ENCODE results near the gene RAB27A.

Gene RAB27A

DNA sequence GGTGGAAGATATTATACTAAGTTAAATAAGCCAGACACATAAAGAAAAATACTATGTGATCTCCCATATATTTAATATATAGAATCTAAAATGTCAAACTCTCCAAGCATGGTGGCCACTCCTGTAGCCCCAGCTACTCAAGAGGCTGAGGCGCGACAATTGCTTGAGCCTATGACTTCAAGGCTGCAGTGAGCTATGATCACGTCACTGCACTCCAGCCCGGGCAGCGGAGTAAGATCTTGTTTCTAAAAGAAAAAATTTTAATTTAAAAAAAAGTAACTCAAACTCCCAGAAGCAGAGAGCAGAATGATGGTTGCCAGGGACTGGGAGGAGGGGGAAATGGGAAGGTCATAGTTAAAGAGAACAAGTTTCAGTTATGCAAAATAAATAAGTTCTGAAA, 13.3 kb downstream of the RAB27A start:
- no peaks in the 10 kb centered on the region for H3K36me3 ChIP-seq (replicated peaks; ENCODE audit: insufficient read depth, low read length)
- no peaks in the 10 kb centered on the region for H3K27me3 ChIP-seq (replicated peaks; ENCODE audit: insufficient read depth, low read length)
- peak overlapping the region; percentile 94; the same call in 1 of the 2 replicates for H3K27ac ChIP-seq (ENCODE audit: low read length)
- H3K9me2 ChIP-seq (replicated peaks; ENCODE audit: insufficient read depth, low read length): no peaks in the 10 kb centered on the region
- H3K9ac ChIP-seq (ENCODE audit: low read length): no peak overlapping the region
- peak overlapping the region; percentile 53; the same call in 1 of the 2 replicates for H3K4me2 ChIP-seq (ENCODE audit: low read depth, low read length)
- peaks cover 76% of the 10 kb centered on the region for H3K79me2 ChIP-seq (ENCODE audit: low read length)
- peaks cover 42% of the 10 kb centered on the region for H3K4me1 ChIP-seq (ENCODE audit: low read length)
- H2AFZ ChIP-seq (ENCODE audit: low read length): no peak overlapping the region
- TF ChIP-seq CTCF (IDR thresholded peaks at IDR 0.05; ENCODE audit: low read length) (no peak), EZH2phosphoT487 (IDR thresholded peaks at IDR 0.05; ENCODE audit: low read length) (no peak), EZH2 (optimal IDR thresholded peaks at IDR 0.05; ENCODE audit: low read depth, low read length) (no peak)
- H4K20me1 ChIP-seq (ENCODE audit: insufficient read depth, low read length): no peaks in the 10 kb centered on the region
- DNase-seq: no peak
- no peaks in the 10 kb centered on the region for H3K9me3 ChIP-seq (replicated peaks; ENCODE audit: insufficient read depth, low read length)
- H3F3A ChIP-seq (ENCODE audit: insufficient read depth, low read length): peaks cover 46% of the 10 kb centered on the region
- H3K4me3 ChIP-seq (ENCODE audit: low read length): no peak overlapping the region

DNA sequence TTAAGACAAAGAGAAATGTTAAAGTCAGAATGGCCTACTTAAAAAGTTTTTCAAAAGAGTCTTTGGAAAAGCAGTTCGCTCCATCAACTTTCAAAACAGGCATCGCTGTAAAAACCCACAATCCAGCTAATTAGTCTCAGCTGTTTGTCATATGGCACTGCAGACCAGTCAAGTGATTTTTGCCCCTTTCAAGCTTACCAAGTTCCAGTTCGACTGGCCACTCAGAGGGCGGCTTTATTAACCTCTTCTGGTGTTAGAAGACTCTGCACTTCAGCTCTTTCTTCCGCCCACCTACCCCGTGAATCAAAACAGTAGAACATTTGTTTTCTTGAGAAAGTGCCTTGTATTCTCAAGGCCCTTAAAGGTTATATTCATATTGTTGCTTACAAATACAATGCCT, 19.3 kb downstream of the RAB27A start:
- H3K4me2 ChIP-seq (ENCODE audit: low read depth, low read length): no peak overlapping the region
- H3K9ac ChIP-seq (ENCODE audit: low read length): no peak overlapping the region
- no peak for DNase-seq
- H3K27me3 ChIP-seq (replicated peaks; ENCODE audit: insufficient read depth, low read length): no peaks in the 10 kb centered on the region
- H3K36me3 ChIP-seq (replicated peaks; ENCODE audit: insufficient read depth, low read length): no peaks in the 10 kb centered on the region
- no peaks in the 10 kb centered on the region for H3K4me1 ChIP-seq (ENCODE audit: low read length)
- peaks cover 91% of the 10 kb centered on the region for H3K79me2 ChIP-seq (ENCODE audit: low read length)
- no peaks in the 10 kb centered on the region for H3F3A ChIP-seq (ENCODE audit: insufficient read depth, low read length)
- H4K20me1 ChIP-seq (ENCODE audit: insufficient read depth, low read length): no peaks in the 10 kb centered on the region
- no peaks in the 10 kb centered on the region for H3K9me3 ChIP-seq (replicated peaks; ENCODE audit: insufficient read depth, low read length)
- TF ChIP-seq EZH2 (optimal IDR thresholded peaks at IDR 0.05; ENCODE audit: low read depth, low read length) (no peak), CTCF (IDR thresholded peaks at IDR 0.05; ENCODE audit: low read length) (no peak), EZH2phosphoT487 (IDR thresholded peaks at IDR 0.05; ENCODE audit: low read length) (no peak)
- H3K9me2 ChIP-seq (replicated peaks; ENCODE audit: insufficient read depth, low read length): no peaks in the 10 kb centered on the region
- no peak overlapping the region for H3K27ac ChIP-seq (ENCODE audit: low read length)
- no peak overlapping the region for H3K4me3 ChIP-seq (ENCODE audit: low read length)
- H2AFZ ChIP-seq (ENCODE audit: low read length): no peak overlapping the region

DNA sequence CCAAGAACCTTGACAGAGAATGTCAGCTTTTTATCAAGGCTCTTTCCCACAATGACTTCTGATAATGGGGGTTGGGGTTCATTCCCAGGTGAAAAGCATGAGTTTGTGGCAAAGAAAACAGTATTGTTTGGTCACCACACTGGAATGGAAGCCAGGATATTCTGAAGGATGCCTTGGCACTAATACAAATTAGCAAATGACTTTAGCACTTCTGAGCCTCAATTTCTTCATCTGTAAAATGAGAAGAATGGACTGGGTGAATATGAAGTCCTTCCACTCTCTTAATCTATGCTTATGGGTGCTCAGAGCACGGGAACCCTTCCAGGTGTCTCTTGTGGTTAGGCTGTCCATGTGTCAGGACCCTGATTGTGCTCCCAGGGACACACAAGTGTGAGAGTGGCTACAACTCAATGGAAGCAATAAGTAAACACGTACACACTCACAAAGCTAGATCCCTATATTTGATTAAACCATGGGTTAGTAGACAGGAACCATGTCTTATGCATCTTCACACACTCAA, 21.4 kb downstream of the RAB27A start:
- H3K36me3 ChIP-seq (replicated peaks; ENCODE audit: insufficient read depth, low read length): no peaks in the 10 kb centered on the region; the same call in 1 of the 2 replicates
- no peak overlapping the region for H3K27ac ChIP-seq (ENCODE audit: low read length)
- no peak overlapping the region for H3K4me3 ChIP-seq (ENCODE audit: low read length)
- no peaks in the 10 kb centered on the region for H3K4me1 ChIP-seq (ENCODE audit: low read length)
- no peaks in the 10 kb centered on the region for H3F3A ChIP-seq (ENCODE audit: insufficient read depth, low read length)
- no peaks in the 10 kb centered on the region for H3K27me3 ChIP-seq (replicated peaks; ENCODE audit: insufficient read depth, low read length)
- no peak overlapping the region for H3K9ac ChIP-seq (ENCODE audit: low read length)
- DNase-seq: no peak
- H3K79me2 ChIP-seq (ENCODE audit: low read length): peaks cover 92% of the 10 kb centered on the region
- TF ChIP-seq EZH2 (optimal IDR thresholded peaks at IDR 0.05; ENCODE audit: low read depth, low read length) (no peak), EZH2phosphoT487 (IDR thresholded peaks at IDR 0.05; ENCODE audit: low read length) (no peak), CTCF (IDR thresholded peaks at IDR 0.05; ENCODE audit: low read length) (no peak)
- no peaks in the 10 kb centered on the region for H3K9me2 ChIP-seq (replicated peaks; ENCODE audit: insufficient read depth, low read length)
- H3K4me2 ChIP-seq (ENCODE audit: low read depth, low read length): no peak overlapping the region
- no peaks in the 10 kb centered on the region for H3K9me3 ChIP-seq (replicated peaks; ENCODE audit: insufficient read depth, low read length)
- H4K20me1 ChIP-seq (ENCODE audit: insufficient read depth, low read length): no peaks in the 10 kb centered on the region
- H2AFZ ChIP-seq (ENCODE audit: low read length): no peak overlapping the region
